Stimulated activated naive CD8-positive, alpha-beta T cell treated with anti-CD3 and anti-CD28 coated beads, Interleukin-15, Interleukin-2, amounts not matched to agents 100 U/mL and 50 U/mL, for 24 hours (primary cell): Measurements from ENCODE around the gene GMEB1.
"Not testable (repeated sequence)": the region's sequence is repeated elsewhere in the genome, so short reads cannot be mapped to it uniquely, and the experiment has no call there.

Source experiments
- ATAC-seq: fragments of 150-1000 bp; cut with Tn5 transposase; one replicate; pipeline ENCODE4 v1.10.0; 2021
- DNase-seq: peaks from one replicate; pipeline ENCODE4 v3.0.0; 2021

Gene GMEB1

DNA sequence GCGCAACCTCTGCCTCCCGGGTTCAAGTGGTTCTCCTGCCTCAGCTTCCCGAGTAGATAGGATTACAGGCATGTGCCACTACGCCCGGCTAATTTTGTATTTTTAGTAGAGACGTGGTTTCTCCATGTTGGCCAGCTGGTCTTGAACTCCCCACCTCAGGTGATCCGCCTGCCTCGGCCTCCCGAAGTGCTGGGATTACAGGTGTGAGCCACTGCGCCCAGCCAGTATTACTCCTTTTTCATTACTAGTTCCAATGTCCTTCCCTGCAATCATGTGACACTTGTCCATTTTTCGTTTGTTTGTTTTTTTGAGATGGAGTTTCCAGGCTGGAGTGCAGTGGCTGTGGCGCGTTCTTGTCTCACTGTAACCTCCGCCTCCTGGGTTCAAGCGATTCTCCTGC lies 4.4 kb downstream of the GMEB1 start:
- DNase-seq, ATAC-seq: not testable (repeated sequence)

DNA sequence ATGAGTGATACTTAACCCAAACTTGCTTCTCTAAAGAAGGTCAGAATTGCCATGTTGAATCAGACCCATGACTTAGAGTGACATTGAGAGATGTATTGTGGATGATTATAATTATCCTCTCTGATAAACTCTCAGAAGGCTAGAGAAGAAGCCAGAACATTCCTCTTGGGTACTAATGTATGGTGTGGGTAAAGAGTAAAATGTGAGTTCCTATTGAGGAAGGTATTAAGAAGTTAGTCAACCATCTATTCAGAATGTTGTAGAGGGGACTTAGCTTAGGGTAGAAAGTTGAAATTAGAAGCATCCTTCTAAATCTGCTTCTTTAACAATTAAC lies 7.3 kb downstream of the GMEB1 start:
- ATAC-seq: no peak
- DNase-seq: no peak

DNA sequence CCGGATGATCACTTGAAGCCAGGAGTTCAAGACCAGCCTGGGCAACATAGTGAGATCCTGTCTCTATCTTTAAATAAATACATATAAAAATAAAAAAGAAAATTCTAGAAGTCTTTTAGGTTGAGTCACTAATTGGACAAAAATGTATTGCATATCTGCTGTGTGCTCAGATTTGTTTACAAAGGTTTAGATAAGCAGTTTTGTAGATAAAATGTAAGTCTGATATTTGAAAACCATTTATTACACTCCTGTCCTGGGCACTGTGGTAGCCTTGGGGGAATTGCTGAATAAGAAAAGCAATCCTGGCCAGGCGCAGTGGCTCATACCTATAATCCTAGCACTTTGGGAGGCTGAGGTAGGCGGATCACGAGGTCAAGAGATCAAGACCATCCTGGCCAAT lies 11.6 kb downstream of the GMEB1 start:
- no peak for DNase-seq

GRCh38 chr1:28682840-28683239 lies 14.3 kb downstream of the GMEB1 start:
- peak; percentile 23 for ATAC-seq
- no peak for DNase-seq

More for the DNA sequence above, 11.6 kb downstream of the GMEB1 start:
- no peak for ATAC-seq

- no peak for ATAC-seq
- no peak for DNase-seq
These were observed 16.4 kb downstream of the GMEB1 start for GRCh38 chr1:28684937-28685336.

DNA sequence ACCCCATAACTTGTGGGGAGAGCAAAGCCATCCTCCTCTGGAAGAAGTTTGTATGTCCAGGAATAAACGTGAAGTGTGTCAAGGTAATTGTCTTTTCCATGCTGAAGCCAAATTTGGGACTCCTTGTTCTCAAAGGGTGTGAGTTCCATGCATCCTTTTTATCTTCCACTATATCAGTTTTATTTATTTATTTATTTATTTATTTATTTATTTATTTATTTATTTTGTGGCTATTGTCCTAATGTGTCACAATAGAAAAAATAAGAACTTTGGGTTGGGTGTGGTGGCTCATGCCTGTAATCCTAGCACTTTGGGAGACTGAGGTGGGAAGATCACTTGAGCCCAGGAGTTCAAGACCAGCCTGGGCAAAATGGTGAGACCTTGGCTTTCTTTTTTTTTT lies 23.0 kb downstream of the GMEB1 start:
- not testable (repeated sequence) for ATAC-seq, DNase-seq

- ATAC-seq: no peak
- no peak for DNase-seq
These were observed 35.0 kb downstream of the GMEB1 start for GRCh38 chr1:28703629-28704028.

DNA sequence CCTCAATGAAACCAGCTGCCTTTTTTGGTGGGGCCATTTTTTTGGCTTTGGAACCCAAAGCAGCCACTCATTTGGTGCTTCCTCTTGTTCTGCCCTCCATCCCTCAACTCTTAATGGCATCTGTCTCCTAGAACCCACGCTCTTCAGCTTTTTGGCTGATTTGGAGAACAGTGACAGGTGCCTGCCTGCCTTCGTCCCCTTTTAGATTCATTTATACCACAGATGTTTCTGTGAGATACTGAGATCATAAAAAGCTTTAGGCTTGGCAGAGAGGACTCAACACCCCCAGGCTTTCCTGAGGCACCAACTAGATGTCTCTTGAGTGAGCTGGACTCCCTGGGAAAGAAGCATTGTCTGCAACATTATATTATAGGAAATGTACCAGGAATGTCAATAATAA lies 47.8 kb downstream of the GMEB1 start:
- DNase-seq (no peak), ATAC-seq (no peak)

- ATAC-seq (no peak), DNase-seq (no peak)
These were observed 49.6 kb downstream of the GMEB1 start for GRCh38 chr1:28718166-28718565.

DNA sequence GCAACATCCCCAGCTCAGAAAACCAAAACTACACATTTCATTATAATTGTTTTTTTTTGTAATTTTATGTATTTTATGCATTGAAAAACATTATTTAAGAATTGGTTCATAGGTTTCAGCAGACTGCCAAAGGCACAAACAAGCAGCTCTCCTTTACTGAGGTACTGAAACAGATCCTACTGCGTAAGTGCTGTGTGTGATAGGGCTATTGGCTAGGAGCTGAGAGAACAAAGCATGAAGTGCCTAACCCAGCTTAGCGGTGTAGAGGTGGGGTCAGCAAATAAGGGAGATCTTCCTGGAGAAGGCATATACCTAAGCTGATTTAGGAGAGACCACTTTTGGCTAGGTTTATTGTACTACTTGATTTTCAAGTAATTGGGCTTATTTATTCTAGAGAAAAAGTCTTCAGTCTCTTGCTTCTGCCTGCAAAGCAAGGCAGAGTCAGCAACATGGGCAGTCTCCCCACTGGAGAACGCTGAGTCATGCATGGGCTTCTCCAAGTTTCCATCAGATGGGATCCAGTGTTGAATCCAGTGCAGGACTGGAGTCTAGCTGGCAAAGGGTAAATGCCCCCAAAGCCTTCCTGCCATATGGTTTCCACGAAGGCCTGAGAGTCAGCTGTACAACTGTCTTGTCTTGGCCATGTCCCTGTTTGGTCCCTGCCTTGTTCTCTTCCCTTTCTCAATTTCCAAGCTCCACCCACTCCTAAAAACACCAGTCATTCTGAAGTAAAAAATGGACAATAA lies 50.2 kb downstream of the GMEB1 start:
- DNase-seq (no peak), ATAC-seq (no peak)

GRCh38 chr1:28719332-28719619 lies 50.7 kb downstream of the GMEB1 start:
- no peak for ATAC-seq

DNA sequence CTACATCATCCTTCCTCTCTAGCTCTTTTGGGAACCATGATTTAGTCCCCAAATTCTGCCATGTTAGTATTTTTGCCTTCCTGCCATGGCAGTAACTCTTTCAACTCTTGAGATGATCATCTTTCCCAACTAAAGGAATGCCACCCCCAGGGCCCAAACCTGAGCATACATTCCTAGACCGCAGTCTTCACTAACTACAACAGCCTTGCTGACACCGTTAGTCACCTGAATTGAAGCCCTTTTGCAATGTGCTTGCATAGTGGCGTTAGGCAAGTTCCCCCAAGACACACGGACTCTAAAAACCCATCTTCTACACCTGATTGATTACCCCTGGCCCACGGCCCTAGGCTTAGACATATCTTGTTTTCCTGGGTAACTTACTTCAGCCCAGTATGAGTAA lies 51.8 kb downstream of the GMEB1 start:
- ATAC-seq: no peak

More at GRCh38 chr1:28719332-28719619, 50.7 kb downstream of the GMEB1 start:
- no peak for DNase-seq

GRCh38 chr1:28721927-28722326 lies 53.3 kb downstream of the GMEB1 start:
- DNase-seq, ATAC-seq: not testable (repeated sequence)

More for the DNA sequence above, 51.8 kb downstream of the GMEB1 start:
- DNase-seq: no peak

DNA sequence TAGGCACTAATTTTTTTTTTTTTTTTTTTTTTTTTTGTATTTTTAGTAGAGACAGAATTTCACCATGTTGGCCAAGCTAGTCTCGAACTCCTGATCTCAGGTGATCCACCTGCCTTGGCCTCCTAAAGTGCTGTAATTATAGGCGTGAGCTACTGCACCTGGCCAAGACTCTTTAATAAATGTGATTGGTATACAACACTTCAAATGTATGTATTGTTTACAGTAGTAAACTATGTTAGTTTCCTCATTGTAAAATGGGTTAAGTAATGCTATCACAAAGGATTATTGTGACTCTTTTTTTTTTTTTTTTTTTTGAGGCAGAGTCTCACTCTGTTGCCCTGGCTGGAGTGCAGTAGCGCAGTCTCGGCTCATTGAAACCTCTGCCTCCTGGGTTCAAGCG lies 56.8 kb downstream of the GMEB1 start:
- DNase-seq, ATAC-seq: not testable (repeated sequence)

GRCh38 chr1:28735961-28736449 lies 67.4 kb downstream of the GMEB1 start:
- ATAC-seq: no peak
- no peak for DNase-seq

DNA sequence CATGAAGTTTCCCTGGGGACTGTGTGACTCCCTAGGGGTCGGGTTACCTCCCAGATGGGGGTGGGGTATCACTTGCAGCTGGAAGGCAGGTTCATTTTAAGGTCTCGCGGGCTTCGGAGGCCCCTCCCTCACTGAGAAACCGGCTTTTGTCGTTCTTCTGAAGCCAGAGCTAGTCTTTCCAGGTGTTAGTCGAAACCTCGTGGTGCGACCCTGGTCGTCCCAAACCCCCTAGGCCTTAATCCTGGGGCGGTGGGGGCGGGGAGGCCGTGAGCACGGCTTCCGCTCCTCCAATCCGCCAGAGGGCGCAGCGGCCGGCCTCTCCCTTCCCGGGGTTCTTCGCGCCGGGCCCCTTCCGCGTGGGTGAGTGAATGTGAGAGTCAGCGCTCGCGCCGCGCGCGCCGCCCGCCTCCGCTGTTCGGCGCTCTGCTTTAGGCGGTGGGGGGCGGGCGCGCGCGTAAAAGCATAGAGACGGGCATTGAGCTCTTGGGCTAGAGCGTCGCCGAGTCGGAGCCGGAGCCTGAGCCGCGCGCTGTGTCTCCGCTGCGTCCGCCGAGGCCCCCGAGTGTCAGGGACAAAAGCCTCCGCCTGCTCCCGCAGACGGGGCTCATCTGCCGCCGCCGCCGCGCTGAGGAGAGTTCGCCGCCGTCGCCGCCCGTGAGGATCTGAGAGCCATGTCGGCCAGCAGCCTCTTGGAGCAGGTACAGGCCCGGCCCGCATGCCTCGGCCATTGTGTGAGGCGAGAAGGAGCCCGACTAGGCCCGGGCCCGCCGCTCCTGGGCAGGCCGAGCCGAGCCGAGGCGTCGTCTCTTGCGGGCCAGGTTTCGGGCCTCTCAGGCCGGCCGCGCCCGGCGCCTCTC lies 68.1 kb downstream of the GMEB1 start, which contains the start of gene YTHDF2:
Gene YTHDF2, plus strand, starts transcription at position 491 of the 857 bp plus-strand sequence. Its CDS starts 181 bp downstream, at position 672.
- ATAC-seq: peak; percentile 96

GRCh38 chr1:28737307-28738132 lies 68.9 kb downstream of the GMEB1 start:
- DNase-seq (peak; percentile 66), ATAC-seq (peak; percentile 1)

More for the DNA sequence above, 68.1 kb downstream of the GMEB1 start, which contains the start of gene YTHDF2:
- peak; percentile 99 for DNase-seq

- DNase-seq (no peak), ATAC-seq (no peak)
These were observed 71.5 kb downstream of the GMEB1 start for GRCh38 chr1:28740118-28740517.

DNA sequence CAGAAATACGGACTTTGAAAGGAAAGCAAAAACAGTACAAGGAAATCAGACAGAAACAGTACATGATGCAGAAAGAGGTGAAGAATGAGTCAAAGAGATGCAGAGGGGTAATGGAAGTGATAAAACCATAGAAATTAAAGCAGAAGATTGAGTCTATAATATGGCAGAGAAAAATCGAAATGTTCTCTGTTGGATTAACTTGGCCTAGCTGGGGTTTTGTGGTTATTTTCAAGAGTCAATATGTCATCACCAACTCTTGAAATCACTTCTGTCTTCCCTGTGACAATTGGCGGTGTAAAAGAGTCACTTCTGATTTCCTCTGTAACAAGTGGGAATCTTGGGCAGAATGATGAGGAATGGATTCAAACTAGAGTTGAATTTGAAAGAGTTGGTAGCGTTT lies 75.6 kb downstream of the GMEB1 start:
- peak; percentile 64 for ATAC-seq
- DNase-seq: no peak

- ATAC-seq: no peak
- no peak for DNase-seq
These were observed 77.1 kb downstream of the GMEB1 start for GRCh38 chr1:28745653-28746173.

GRCh38 chr1:28750330-28750729 lies 81.7 kb downstream of the GMEB1 start:
- ATAC-seq (no peak), DNase-seq (no peak)

- ATAC-seq, DNase-seq: not testable (repeated sequence)
These were observed 82.2 kb downstream of the GMEB1 start for GRCh38 chr1:28750771-28751294.
